ENCODE results near the gene SERHL2.
A peak's percentile ranks its signal among the peaks of the same experiment; 100 is the strongest.
"Not testable (repeated sequence)": the region's sequence is repeated elsewhere in the genome, so short reads cannot be mapped to it uniquely, and the experiment has no call there.

Gene SERHL2

DNA sequence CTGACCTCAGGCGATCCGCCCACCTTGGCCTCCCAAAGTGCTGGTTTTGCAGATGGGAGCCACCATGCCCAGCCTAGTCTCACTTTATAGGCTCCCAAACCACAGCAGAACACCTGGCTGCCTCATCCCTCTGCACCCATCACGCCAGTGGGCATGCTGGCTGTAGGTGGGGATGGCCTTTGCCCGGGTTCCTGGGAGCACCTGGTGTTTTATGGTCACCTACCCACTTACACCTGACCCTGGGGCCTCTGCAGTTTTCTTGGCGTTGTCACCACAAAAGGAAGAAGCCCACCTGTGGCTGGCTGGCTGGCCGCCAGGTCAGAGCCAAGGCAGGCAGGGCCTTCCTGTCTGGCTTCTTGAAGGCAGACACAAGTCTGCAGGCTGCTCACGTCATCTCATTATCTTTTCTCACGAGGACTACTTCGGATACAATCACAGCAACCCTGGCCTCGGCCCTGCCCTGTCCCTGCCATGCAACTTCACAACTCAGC lies 42.3 kb upstream of the SERHL2 start:
- Histone ChIP-seq H2AFZ (ENCODE audit: low read depth, low read length) (no peak overlapping the region), H3K4me1 (ENCODE audit: control insufficient read depth, insufficient read depth, low read depth, low read length) (peaks cover 13% of the 10 kb centered on the region), H3K27ac (ENCODE audit: low read length, poor library complexity, severe bottlenecking) (no peak overlapping the region), H2BK15ac (ENCODE audit: low read depth, poor library complexity, severe bottlenecking) (no peak overlapping the region), H2BK5ac (ENCODE audit: low read depth, low read length, poor library complexity, severe bottlenecking) (no peak overlapping the region), H3K9ac (ENCODE audit: low read length) (no peak overlapping the region), H2AK5ac (ENCODE audit: low read length, severe bottlenecking) (no peak overlapping the region), H3K9me3 (ENCODE audit: control insufficient read depth, low read length) (no peaks in the 10 kb centered on the region), H3K14ac (ENCODE audit: low read length in 2 of 2) (no peak overlapping the region), H2BK12ac (ENCODE audit: low read length in 2 of 2) (no peak overlapping the region), H3K36me3 (ENCODE audit: control insufficient read depth in 1 of 2, insufficient read depth in 2 of 2, low read depth in 1 of 2, low read length in 2 of 2) (peaks cover 25 to 47% of the 10 kb centered on the region in 2 experiments), H3K4me2 (ENCODE audit: low read length, poor library complexity, severe bottlenecking) (no peak overlapping the region), H3K27me3 (ENCODE audit: control insufficient read depth in 1 of 2, insufficient read depth in 1 of 2, low read length in 2 of 2) (peaks cover 0 to 4% of the 10 kb centered on the region in 2 experiments), H3K23ac (ENCODE audit: low read length in 2 of 2) (no peak overlapping the region), H4K91ac (ENCODE audit: low read length) (no peak overlapping the region), H3K79me1 (replicated peaks; ENCODE audit: low read length, poor library complexity, severe bottlenecking) (peaks cover 16% of the 10 kb centered on the region), H3K4ac (ENCODE audit: low read depth in 1 of 2, low read length in 2 of 2) (no peak overlapping the region), H3K18ac (ENCODE audit: low read depth in 1 of 2, low read length in 2 of 2) (no peak overlapping the region), H2BK120ac (ENCODE audit: low read depth, low read length) (no peak overlapping the region), H3K4me3 (ENCODE audit: insufficient read depth in 1 of 2, low read depth in 1 of 2, low read length in 2 of 2) (no peak overlapping the region), H4K8ac (ENCODE audit: low read length) (no peak overlapping the region)
- 96% methylated on average over 10 of the region's 10 CpGs for WGBS
- DNase-seq: no peak

DNA sequence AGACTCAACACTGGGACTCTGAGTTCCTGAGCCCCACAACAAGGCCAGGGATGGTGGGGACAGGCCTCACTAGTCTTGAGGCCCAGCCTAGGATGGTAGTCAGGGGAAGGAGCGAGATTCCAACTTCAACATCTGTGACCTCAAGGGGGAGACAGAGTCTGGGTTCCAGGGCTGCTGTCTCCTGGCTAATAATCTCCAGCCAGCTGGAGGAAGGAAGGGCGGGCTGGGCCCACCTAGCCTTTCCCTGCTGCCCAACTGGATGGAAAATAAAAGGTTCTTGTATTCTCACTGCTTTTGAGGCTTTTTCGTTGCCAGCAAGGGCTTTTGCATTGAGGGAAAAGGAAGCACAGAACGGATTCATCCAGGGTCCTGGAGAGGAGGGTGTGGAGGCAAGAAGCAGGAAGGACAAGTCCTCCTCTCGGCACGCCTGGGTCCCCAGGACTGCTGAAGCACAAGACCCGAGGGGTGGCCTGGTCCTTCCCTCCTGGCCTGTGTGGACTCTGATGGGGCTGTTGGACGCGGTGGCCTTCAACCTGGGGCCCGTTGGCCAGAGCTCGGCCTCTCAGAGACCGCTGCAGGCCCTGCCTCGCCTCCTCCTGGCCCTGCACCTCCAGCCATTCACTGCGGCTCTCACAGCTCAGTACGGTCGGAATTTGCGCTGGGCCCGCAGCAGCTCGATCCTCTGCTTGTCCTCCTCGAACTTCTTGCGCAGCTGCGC lies 41.3 kb upstream of the SERHL2 start:
- not testable (repeated sequence) for H3K4me3 ChIP-seq (ENCODE audit: insufficient read depth in 1 of 2, low read depth in 1 of 2, low read length in 2 of 2); H2BK120ac ChIP-seq (ENCODE audit: low read depth, low read length); H3K9ac ChIP-seq (ENCODE audit: low read length); H2AFZ ChIP-seq (ENCODE audit: low read depth, low read length); H3K14ac ChIP-seq (ENCODE audit: low read length in 2 of 2); H4K91ac ChIP-seq (ENCODE audit: low read length); H2BK12ac ChIP-seq (ENCODE audit: low read length in 2 of 2); H3K9me3 ChIP-seq (ENCODE audit: control insufficient read depth, low read length); H3K23ac ChIP-seq (ENCODE audit: low read length in 2 of 2); H2AK5ac ChIP-seq (ENCODE audit: low read length, severe bottlenecking); H2BK5ac ChIP-seq (ENCODE audit: low read depth, low read length, poor library complexity, severe bottlenecking); H3K4ac ChIP-seq (ENCODE audit: low read depth in 1 of 2, low read length in 2 of 2); H3K27me3 ChIP-seq (ENCODE audit: control insufficient read depth in 1 of 2, insufficient read depth in 1 of 2, low read length in 2 of 2); H2BK15ac ChIP-seq (ENCODE audit: low read depth, poor library complexity, severe bottlenecking); H3K18ac ChIP-seq (ENCODE audit: low read depth in 1 of 2, low read length in 2 of 2)
- peaks cover 29 to 53% of the 10 kb centered on the region in 2 experiments for H3K36me3 ChIP-seq (ENCODE audit: control insufficient read depth in 1 of 2, insufficient read depth in 2 of 2, low read depth in 1 of 2, low read length in 2 of 2)
- H3K79me1 ChIP-seq (replicated peaks; ENCODE audit: low read length, poor library complexity, severe bottlenecking): peaks cover 16% of the 10 kb centered on the region
- peaks cover 13% of the 10 kb centered on the region for H3K4me1 ChIP-seq (ENCODE audit: control insufficient read depth, insufficient read depth, low read depth, low read length)
- peak overlapping the region; percentile 54 for H4K8ac ChIP-seq (ENCODE audit: low read length)
- 85% methylated on average over 12 of the region's 22 CpGs for WGBS
- peak overlapping the region; percentile 54 for H3K27ac ChIP-seq (ENCODE audit: low read length, poor library complexity, severe bottlenecking)
- H3K4me2 ChIP-seq (ENCODE audit: low read length, poor library complexity, severe bottlenecking): peak overlapping the region; percentile 21
- peak; percentile 42 for DNase-seq

DNA sequence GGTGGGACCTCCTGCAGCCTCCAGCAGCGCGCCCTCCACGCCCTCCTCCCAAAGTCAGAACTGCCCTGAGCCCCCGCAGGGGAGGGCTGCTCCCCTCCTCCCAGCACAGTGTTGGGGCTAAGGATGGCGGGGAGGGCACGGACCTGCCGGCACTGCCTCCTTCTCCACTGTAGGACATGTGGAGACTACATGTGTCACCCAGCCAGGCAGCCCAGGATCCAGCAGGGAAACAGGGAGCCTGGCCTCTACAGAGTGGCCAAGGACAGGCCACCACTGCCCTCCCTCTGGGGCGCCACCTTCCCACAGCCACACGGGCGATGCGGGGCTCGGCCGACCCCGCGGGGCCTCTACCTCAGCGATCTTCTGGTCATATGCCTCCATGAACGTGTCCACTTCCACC lies 39.4 kb upstream of the SERHL2 start:
- not testable (repeated sequence) for H2BK5ac ChIP-seq (ENCODE audit: low read depth, low read length, poor library complexity, severe bottlenecking); H3K27ac ChIP-seq (ENCODE audit: low read length, poor library complexity, severe bottlenecking); H3K9ac ChIP-seq (ENCODE audit: low read length); H3K4ac ChIP-seq (ENCODE audit: low read depth in 1 of 2, low read length in 2 of 2); H2BK15ac ChIP-seq (ENCODE audit: low read depth, poor library complexity, severe bottlenecking); H2BK12ac ChIP-seq (ENCODE audit: low read length in 2 of 2); H3K4me3 ChIP-seq (ENCODE audit: insufficient read depth in 1 of 2, low read depth in 1 of 2, low read length in 2 of 2); H3K27me3 ChIP-seq (ENCODE audit: control insufficient read depth in 1 of 2, insufficient read depth in 1 of 2, low read length in 2 of 2); DNase-seq; H3K9me3 ChIP-seq (ENCODE audit: control insufficient read depth, low read length); H2AK5ac ChIP-seq (ENCODE audit: low read length, severe bottlenecking); H2BK120ac ChIP-seq (ENCODE audit: low read depth, low read length); H3K14ac ChIP-seq (ENCODE audit: low read length in 2 of 2); H3K4me2 ChIP-seq (ENCODE audit: low read length, poor library complexity, severe bottlenecking); H3K18ac ChIP-seq (ENCODE audit: low read depth in 1 of 2, low read length in 2 of 2); H3K23ac ChIP-seq (ENCODE audit: low read length in 2 of 2); H2AFZ ChIP-seq (ENCODE audit: low read depth, low read length); H4K8ac ChIP-seq (ENCODE audit: low read length); H4K91ac ChIP-seq (ENCODE audit: low read length)
- WGBS: 92% methylated on average over 16 of the region's 17 CpGs
- Histone ChIP-seq H3K79me1 (replicated peaks; ENCODE audit: low read length, poor library complexity, severe bottlenecking) (peaks cover 18% of the 10 kb centered on the region), H3K4me1 (ENCODE audit: control insufficient read depth, insufficient read depth, low read depth, low read length) (peaks cover 15% of the 10 kb centered on the region), H3K36me3 (ENCODE audit: control insufficient read depth in 1 of 2, insufficient read depth in 2 of 2, low read depth in 1 of 2, low read length in 2 of 2) (peaks cover 29 to 56% of the 10 kb centered on the region in 2 experiments)

DNA sequence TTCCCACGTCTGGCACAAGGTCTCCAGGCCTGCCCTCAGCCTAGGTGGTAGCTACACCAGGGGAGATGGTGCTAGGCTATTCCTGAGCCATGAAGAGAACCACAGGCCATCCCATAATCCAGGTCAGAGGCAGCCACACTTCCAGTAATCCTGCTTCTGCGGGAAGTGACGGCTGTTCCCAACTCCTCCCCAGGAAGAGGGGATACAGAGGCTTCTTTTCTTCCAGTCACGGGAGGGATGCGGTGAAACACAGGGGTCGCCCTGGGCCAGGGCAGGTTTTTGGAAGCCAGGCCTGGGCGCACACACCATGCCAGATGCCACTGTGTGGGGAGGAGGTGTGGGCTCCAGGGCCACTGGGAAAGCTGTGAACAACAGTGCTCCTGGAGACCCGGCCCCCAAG lies 38.5 kb upstream of the SERHL2 start:
- not testable (repeated sequence) for H2BK15ac ChIP-seq (ENCODE audit: low read depth, poor library complexity, severe bottlenecking); H3K27me3 ChIP-seq (ENCODE audit: control insufficient read depth in 1 of 2, insufficient read depth in 1 of 2, low read length in 2 of 2); H3K18ac ChIP-seq (ENCODE audit: low read depth in 1 of 2, low read length in 2 of 2); H2BK5ac ChIP-seq (ENCODE audit: low read depth, low read length, poor library complexity, severe bottlenecking); H3K4ac ChIP-seq (ENCODE audit: low read depth in 1 of 2, low read length in 2 of 2); H2AK5ac ChIP-seq (ENCODE audit: low read length, severe bottlenecking); H3K27ac ChIP-seq (ENCODE audit: low read length, poor library complexity, severe bottlenecking); H3K9ac ChIP-seq (ENCODE audit: low read length); H2BK12ac ChIP-seq (ENCODE audit: low read length in 2 of 2); H4K8ac ChIP-seq (ENCODE audit: low read length); DNase-seq; H4K91ac ChIP-seq (ENCODE audit: low read length); H3K14ac ChIP-seq (ENCODE audit: low read length in 2 of 2); H2BK120ac ChIP-seq (ENCODE audit: low read depth, low read length); H2AFZ ChIP-seq (ENCODE audit: low read depth, low read length); H3K23ac ChIP-seq (ENCODE audit: low read length in 2 of 2); H3K4me3 ChIP-seq (ENCODE audit: insufficient read depth in 1 of 2, low read depth in 1 of 2, low read length in 2 of 2); H3K4me2 ChIP-seq (ENCODE audit: low read length, poor library complexity, severe bottlenecking); H3K9me3 ChIP-seq (ENCODE audit: control insufficient read depth, low read length)
- 98% methylated on average over 7 of the region's 8 CpGs for WGBS
- Histone ChIP-seq H3K4me1 (ENCODE audit: control insufficient read depth, insufficient read depth, low read depth, low read length) (peaks cover 17% of the 10 kb centered on the region), H3K79me1 (replicated peaks; ENCODE audit: low read length, poor library complexity, severe bottlenecking) (peaks cover 18% of the 10 kb centered on the region), H3K36me3 (ENCODE audit: control insufficient read depth in 1 of 2, insufficient read depth in 2 of 2, low read depth in 1 of 2, low read length in 2 of 2) (peaks cover 29 to 56% of the 10 kb centered on the region in 2 experiments)

All from mesenchymal stem cell (in vitro differentiated cells and primary cell).